GM21515 (cell line): ENCODE data around the gene LRRC59.

Experiments
- ATAC-seq: cut with Tn5 transposase; IDR thresholded peaks from one replicate; pipeline ENCODE4 v1.9.1; 2021; ENCODE audit not compliant: unreplicated experiment

The LRRC59 gene

GRCh38 chr17:50388728-50389127, 8.6 kb downstream of the LRRC59 start:
- no peak for ATAC-seq

- no peak for ATAC-seq
Measured at GRCh38 chr17:50386510-50386909, 10.8 kb downstream of the LRRC59 start.

GRCh38 chr17:50382931-50383330, 14.4 kb downstream of the LRRC59 start:
- no peak for ATAC-seq

- ATAC-seq: no peak
Measured at GRCh38 chr17:50381920-50382319, 15.4 kb downstream of the LRRC59 start.

- no peak for ATAC-seq
Measured at GRCh38 chr17:50381260-50381815, 16.0 kb downstream of the LRRC59 start.

GRCh38 chr17:50380369-50381259, 16.7 kb downstream of the LRRC59 start:
- no peak for ATAC-seq

GRCh38 chr17:50379351-50380132, 17.8 kb downstream of the LRRC59 start:
- ATAC-seq: no peak

GRCh38 chr17:50375858-50376538, 21.3 kb downstream of the LRRC59 start:
- no peak for ATAC-seq

- no peak for ATAC-seq
Measured at GRCh38 chr17:50373705-50374104, 23.6 kb downstream of the LRRC59 start.

GRCh38 chr17:50372758-50373556, 24.4 kb downstream of the LRRC59 start, which contains the start of the genes EME1 and MRPL27:
EME1 (plus strand) TSS chr17:50373229; CDS start chr17:50375209, 1,980 bp downstream.
MRPL27 (minus strand) TSS chr17:50373184; CDS start chr17:50373170, 14 bp downstream.
- peak; percentile 78 for ATAC-seq

GRCh38 chr17:50372222-50372757, 25.0 kb downstream of the LRRC59 start:
- ATAC-seq: no peak

GRCh38 chr17:50371526-50371925, 25.8 kb downstream of the LRRC59 start:
- no peak for ATAC-seq

- no peak for ATAC-seq
Measured at GRCh38 chr17:50370052-50370451, 27.3 kb downstream of the LRRC59 start.

GRCh38 chr17:50367401-50367800, 29.9 kb downstream of the LRRC59 start:
- ATAC-seq: no peak

- no peak for ATAC-seq
Measured at GRCh38 chr17:50365649-50366393, 31.5 kb downstream of the LRRC59 start.

- no peak for ATAC-seq
Measured at GRCh38 chr17:50365165-50365564, 32.2 kb downstream of the LRRC59 start.

GRCh38 chr17:50364715-50365114, 32.6 kb downstream of the LRRC59 start:
- ATAC-seq: no peak

GRCh38 chr17:50364061-50364458, 33.3 kb downstream of the LRRC59 start:
- no peak for ATAC-seq
